Measurements from ENCODE around the gene SRXN1.
"Not testable (repeated sequence)": the region's sequence is repeated elsewhere in the genome, so short reads cannot be mapped to it uniquely, and the experiment has no call there.

Gene SRXN1

GRCh38 chr20:653110-653589, at the start of gene SRXN1:
Gene SRXN1 (minus strand): TSS chr20:653200. CDS start chr20:653185, 15 bp downstream.
- peak; percentile 86 for DNase-seq (ENCODE audit: low read depth)

DNA sequence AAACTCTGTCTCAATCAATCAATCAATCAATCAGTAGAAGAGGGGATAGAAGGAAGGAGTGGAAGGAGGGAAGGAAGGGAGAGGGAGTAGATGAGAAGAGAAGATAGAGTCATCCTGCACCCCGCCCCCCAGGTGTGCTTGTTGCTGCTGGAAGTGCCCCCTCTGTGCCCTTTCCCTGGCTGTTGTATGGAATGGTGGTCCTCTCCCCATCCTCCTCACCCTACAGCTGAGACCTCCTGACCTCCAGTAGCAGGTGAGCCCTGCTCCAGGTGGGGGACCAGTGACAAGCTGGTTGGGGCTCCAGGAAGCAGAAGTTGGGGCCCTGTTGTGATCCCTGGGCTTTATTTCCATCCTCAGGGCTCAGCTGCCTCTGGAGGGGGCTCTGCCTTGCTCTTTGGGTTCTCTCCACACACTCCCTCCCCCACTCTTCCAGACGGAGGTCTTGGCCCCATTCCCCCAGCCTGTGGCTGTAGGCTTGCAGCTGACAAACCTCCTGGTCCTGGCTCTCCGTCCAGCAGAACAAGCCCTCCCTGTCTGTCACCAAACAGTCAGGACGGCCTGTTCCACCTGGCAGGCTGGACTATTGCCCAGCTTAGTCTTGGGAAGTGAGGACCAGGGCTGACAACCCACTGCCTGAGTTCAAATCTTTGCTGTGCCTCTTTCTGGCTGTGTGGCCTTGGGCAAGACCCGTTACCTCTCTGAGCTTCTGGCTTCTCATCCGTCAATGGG, 48.6 kb upstream of the SRXN1 start:
- no peak for DNase-seq (ENCODE audit: low read depth)

DNA sequence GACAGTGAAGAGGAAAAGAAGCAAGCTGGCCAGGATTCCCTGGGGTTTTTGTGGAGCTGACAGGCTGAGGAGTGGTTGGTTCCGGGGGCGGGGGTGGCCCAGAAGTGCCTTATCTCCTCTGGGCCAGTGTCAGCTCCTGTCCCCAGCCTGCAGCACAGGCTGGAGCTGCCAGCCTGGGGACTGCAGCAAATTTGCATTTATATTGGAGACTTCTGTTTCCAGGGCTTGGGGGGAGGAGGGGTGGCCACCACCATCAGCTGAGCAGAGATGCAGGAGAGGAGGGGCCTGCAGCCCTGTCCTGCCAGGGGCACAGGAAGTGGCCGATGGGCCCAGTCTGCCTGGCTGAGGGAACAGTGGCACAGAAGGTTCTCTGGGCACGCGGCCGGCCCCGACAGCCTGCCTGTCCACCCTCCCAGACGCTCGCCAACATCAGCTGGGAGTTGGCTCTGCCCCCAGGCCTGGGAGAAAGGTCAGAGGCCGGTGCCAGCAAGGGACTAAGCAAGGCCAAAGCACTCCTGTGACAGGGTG, 46.9 kb upstream of the SRXN1 start:
- DNase-seq (ENCODE audit: low read depth) = no peak

DNA sequence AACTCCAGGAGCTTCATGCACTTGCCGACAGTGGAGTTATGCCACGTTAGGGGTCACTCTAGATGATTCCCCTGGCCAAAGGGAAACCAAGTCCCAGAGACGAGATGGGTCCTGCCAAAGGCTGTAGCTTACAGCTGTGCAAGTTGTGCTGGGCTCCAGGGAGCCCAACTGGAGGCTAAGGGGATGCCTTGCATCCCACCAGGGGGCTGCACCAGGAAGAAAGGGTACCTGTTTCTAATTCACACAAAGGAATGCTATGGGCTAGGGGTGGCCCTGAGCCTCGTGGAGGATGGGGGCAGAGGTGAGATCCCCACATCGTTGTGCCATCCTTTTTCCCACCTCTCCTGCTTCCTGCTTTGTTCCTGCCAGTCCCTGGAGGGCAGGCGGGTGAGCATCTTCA, 46.3 kb upstream of the SRXN1 start:
- no peak for DNase-seq (ENCODE audit: low read depth)

- no peak for DNase-seq (ENCODE audit: low read depth)
Measured at GRCh38 chr20:698276-698675, 45.3 kb upstream of the SRXN1 start.

DNA sequence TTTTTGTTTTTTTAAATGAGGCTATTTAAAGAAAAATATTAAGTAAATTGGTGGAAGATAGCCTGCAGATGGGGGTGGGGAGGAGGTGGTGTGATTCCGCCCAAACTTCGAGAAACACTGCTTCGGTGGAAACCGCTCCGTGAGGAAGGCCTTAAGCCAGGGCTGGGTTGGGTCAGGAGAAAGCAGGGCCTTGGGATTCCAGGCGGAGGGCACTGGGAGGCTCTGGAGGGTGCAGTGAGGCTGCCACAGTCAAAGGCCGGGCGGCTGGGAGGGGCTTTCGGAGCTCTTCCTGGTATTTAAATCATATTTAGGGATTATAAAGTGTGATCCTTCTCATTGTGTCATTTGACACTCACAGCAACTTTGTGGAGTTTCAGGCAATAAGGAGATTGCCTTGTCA, 44.8 kb upstream of the SRXN1 start:
- DNase-seq (ENCODE audit: low read depth) = no peak

DNA sequence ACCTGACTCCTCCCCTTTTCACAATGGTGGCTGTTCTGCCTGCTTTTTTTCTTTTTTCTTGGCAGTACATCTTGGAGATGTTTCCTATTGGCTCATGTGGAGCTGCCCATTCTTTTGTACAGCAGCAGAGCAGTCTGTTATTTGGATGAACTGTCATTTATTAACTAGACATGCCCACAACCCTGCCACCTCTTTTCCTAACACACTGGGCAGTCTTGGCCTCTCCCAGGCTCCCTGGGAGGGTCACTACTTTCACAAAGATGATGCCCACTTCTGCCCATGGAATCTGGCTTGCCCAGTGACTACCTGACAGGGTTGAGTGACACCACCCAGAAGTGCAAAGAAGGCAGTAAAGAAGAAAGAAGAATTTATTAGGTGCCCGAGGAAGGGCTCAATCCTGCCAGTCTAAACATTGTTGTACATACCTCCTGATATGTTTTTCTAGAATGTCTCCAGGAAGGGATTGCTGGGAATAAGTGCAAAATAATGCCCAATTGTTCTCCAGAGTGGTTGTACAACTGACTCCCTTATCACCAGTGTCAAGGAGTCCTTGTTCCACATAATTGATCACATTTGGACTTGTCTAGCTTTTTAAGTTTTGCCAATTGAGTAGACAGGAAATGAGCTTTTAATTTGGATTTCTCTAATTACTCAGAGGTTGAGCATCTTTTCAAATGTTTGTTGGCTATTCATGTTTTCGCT, 42.3 kb upstream of the SRXN1 start:
- DNase-seq (ENCODE audit: low read depth) = no peak

DNA sequence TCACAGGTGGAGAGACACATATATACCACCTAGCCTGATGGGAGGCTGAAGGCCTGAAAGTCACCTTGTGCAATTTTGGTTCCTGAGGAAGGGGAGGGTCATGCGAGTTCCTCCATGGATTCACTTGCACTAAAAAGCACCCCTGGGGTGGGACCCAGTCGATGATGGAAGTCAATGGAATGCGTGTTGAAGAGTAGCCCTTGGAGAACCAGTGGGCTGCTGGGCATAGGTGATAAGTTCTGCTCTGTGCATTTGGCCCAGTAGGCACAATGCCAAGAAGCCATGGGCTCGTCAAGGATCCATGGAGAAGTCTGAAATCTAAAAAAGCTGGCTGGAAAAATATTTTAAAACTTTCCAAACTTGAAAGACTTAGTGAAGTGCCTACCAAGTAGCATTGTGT, 41.5 kb upstream of the SRXN1 start:
- DNase-seq (ENCODE audit: low read depth) = no peak

GRCh38 chr20:693786-694185, 40.8 kb upstream of the SRXN1 start:
- not testable (repeated sequence) for DNase-seq (ENCODE audit: low read depth)

- DNase-seq (ENCODE audit: low read depth) = no peak
Measured at GRCh38 chr20:692044-692443, 39.0 kb upstream of the SRXN1 start.

- DNase-seq (ENCODE audit: low read depth) = no peak
Measured at GRCh38 chr20:689947-690346, 36.9 kb upstream of the SRXN1 start.

DNA sequence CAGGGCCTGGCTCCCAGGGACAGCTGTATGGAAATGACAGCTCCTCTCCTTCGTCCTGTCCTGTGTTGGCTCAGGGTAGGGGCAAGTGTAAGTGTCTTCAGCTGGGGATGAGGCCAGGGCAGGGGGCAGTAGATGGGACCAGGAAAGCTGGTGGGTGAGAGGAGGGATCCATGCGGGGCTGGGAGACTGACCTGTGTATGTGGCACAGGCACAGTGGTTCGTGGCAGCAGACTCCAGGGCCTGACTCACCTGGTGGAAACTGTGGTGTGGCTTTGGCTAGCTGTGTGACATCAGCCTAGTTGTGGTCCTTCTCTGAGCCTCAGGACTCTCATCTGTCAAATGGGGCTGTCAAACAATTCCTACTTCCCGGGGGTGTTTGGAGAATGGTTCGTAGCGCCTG, 36.3 kb upstream of the SRXN1 start:
- no peak for DNase-seq (ENCODE audit: low read depth)

GRCh38 chr20:688809-689212, 35.8 kb upstream of the SRXN1 start:
- no peak for DNase-seq (ENCODE audit: low read depth)

GRCh38 chr20:687468-688203, 34.6 kb upstream of the SRXN1 start:
- no peak for DNase-seq (ENCODE audit: low read depth)

- DNase-seq (ENCODE audit: low read depth) = no peak
Measured at GRCh38 chr20:684676-685319, 31.8 kb upstream of the SRXN1 start.

DNA sequence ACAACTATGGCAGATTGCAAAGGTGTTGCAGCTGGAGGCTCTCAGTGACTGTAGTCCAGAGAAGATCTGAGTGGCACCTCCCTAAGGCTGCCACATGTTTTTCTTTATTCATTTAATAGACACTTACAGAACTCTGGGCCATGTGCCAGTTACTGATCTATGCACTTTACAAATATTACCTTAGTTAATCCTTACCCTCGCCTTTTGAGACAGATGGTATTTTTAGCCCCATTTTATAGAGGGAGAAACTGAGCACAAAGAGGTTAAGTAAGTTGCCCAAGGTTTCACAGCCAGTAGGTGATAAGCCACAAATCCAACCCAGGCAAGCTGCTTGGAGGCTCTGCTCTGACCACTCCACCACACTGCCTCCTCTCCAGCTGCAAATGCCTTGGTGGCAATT, 29.1 kb upstream of the SRXN1 start:
- no peak for DNase-seq (ENCODE audit: low read depth)

- DNase-seq (ENCODE audit: low read depth) = no peak
Measured at GRCh38 chr20:680638-681187, 27.7 kb upstream of the SRXN1 start.

DNA sequence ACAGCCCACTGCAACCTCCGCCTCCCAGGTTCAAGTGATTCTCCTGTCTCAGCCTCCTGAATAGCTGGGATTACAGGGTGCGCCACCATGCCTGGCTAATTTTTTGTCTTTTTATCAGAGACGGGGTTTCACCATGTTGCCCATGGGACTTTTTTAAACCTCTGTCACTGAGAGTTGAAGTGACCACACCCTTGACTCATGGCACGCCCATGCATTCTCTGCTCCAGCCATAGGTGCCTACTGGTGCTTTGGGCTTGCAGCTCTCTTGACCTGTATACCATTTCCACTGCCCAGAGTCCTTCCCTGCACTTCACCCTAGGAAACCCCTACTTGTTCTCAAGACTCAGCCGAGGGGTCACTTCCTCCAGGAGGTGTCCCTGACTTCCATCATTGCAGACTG, 25.0 kb upstream of the SRXN1 start:
- no peak for DNase-seq (ENCODE audit: low read depth)

DNA sequence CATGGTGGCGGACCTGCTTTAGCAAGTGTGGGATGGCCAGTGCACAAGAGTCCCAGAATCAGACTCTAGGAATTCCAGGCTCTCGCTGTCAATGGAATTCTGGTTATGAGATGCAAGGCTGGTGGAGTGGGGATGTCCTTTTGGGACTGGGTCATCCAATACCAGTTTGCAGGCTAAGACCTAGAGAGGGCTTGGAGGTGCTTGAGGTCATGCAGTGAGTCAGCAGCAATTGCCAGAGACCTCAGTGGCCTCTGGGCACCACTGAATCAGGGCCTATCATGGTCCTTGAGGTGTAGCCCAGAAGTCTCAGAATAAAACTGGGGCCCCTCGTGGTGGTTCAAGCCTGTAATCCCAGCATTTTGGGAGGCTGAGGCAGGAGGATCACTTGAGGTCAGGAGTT, 24.0 kb upstream of the SRXN1 start:
- no peak for DNase-seq (ENCODE audit: low read depth)

GRCh38 chr20:676315-676937, 23.4 kb upstream of the SRXN1 start:
- no peak for DNase-seq (ENCODE audit: low read depth)
